Measurements from ENCODE around the gene RAB11FIP3.
A peak's percentile ranks its signal among the peaks of the same experiment; 100 is the strongest.
"Not testable (repeated sequence)": the region's sequence is repeated elsewhere in the genome, so short reads cannot be mapped to it uniquely, and the experiment has no call there.

RAB11FIP3 gene

GRCh38 chr16:425082-425718 lies at the start of gene RAB11FIP3:
Gene RAB11FIP3, plus strand, starts transcription at chr16:425649. Its CDS starts 358 bp downstream, at chr16:426007.
- DNase-seq = peak; percentile 84

GRCh38 chr16:375927-376816 lies 49.3 kb upstream of the RAB11FIP3 start:
- DNase-seq = no peak

- no peak for DNase-seq
These were observed 48.5 kb upstream of the RAB11FIP3 start for GRCh38 chr16:376817-377418.

- no peak for DNase-seq
These were observed 48.0 kb upstream of the RAB11FIP3 start for GRCh38 chr16:377419-377951.

- DNase-seq = not testable (repeated sequence)
These were observed 47.2 kb upstream of the RAB11FIP3 start for GRCh38 chr16:378113-378820.

- no peak for DNase-seq
These were observed 46.6 kb upstream of the RAB11FIP3 start for GRCh38 chr16:378821-379182.

- no peak for DNase-seq
These were observed 46.1 kb upstream of the RAB11FIP3 start for GRCh38 chr16:379183-379960.

GRCh38 chr16:379961-380761 lies 45.3 kb upstream of the RAB11FIP3 start:
- no peak for DNase-seq

- no peak for DNase-seq
These were observed 44.8 kb upstream of the RAB11FIP3 start for GRCh38 chr16:380762-381011.

GRCh38 chr16:381012-381788 lies 44.2 kb upstream of the RAB11FIP3 start:
- no peak for DNase-seq

- DNase-seq = peak; percentile 44
These were observed 43.4 kb upstream of the RAB11FIP3 start, which contains the start of gene PGAP6 for GRCh38 chr16:381789-382717. Gene PGAP6, minus strand, starts transcription at chr16:381978. Its CDS starts 157 bp downstream, at chr16:381821.

GRCh38 chr16:383326-384051 lies 42.0 kb upstream of the RAB11FIP3 start:
- peak; percentile 4 for DNase-seq

- peak; percentile 19 for DNase-seq
These were observed 38.8 kb upstream of the RAB11FIP3 start for GRCh38 chr16:386641-387156.

- peak; percentile 37 for DNase-seq
These were observed 37.4 kb upstream of the RAB11FIP3 start for GRCh38 chr16:387761-388666.

- no peak for DNase-seq
These were observed 36.1 kb upstream of the RAB11FIP3 start for GRCh38 chr16:389352-389751.

GRCh38 chr16:391885-392335 lies 33.5 kb upstream of the RAB11FIP3 start:
- peak; percentile 28 for DNase-seq

- no peak for DNase-seq
These were observed 32.9 kb upstream of the RAB11FIP3 start for GRCh38 chr16:392450-393030.
